Daoy (cell line): ENCODE measurements around the gene NKX6-2. TPM values are rescaled to one million over a fixed set of nuclear protein-coding genes. Genes with fewer than 3 reads are reported as not detected.
"Not testable (repeated sequence)": the region's sequence is repeated elsewhere in the genome, so short reads cannot be mapped to it uniquely, and the experiment has no call there.

Experiments
- DNase-seq: peaks from one replicate; pipeline ENCODE4 v3.0.0-alpha.2; 2015; ENCODE audit warnings: low read depth
- total RNA-seq: library from RNA; depleted of rRNA; stranded (reverse); fragments of >200 nt; shearing (Covaris generic); gene quantifications from 2 replicates; pipeline ENCODE4 v1.2.3, GENCODE V29; 2014; rRNA removed

NKX6-2 gene
- 0.06 TPM in 1 of 2 replicates, not detected in the other for total RNA-seq

DNA sequence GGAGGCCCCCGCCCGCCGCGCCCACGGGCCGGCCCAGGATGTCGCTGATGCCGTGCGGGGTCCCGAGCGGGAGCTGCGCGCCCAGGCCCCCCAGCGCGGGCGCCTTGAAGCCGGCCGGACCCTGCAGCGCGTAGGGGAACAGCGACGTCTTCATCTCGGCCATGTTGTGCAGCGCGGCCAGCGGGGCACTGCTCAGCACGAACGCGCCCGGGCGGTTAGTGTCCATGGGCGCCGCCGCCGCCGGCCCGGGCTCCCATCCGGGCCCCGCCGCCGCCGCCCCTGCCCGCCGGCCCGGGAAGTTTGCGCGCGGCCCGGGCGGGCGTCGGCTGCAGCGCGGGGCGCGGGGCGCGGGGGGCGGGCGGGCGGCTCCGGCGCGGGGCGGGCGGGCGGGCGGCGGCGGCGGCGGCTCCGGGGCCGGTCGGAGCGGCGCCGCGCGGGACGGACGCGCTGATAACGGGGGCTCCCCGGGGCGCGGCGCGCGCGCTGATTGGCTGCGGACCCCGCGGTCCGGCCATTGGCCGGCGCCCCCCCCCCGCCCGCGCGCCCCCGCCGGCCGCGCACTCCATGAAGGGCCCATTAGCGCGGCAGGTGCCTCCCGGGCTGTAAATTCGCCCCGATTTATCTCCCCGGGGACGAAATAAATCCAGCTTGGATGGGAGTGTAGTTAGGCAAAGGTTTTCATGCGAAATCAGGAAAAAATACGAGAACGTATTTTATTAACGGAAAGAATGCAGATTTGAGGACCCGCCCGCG is at the start of gene NKX6-2:
Gene NKX6-2, minus strand, starts transcription at position 425 of the 753 bp plus-strand sequence. Its CDS starts 199 bp downstream, at position 226.
- no peak for DNase-seq

GRCh38 chr10:132834891-132835847 is 49.2 kb upstream of the NKX6-2 start:
- no peak for DNase-seq

DNA sequence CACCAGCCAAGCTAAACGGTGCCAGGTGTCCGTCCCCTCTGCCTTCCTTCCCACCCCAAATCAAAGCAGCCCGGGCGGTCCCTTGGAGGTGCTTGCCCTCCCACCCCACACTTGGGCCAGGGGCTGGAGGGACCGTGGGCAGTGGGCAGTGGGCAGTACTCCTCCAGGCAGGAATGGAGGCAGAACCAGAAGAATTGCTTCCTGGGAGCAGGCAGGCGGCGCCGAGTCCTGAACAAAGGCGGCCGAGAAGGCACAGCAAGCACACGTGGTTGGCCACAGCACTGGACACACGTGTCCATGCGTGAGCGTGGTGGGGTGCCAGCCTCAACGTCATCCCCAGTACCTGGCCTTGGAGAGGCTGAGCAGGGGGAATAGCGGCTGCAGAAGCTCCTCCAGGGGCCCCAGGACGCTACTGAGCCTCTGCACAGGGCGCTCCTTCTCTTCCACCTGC is 48.4 kb upstream of the NKX6-2 start:
- DNase-seq = no peak

- DNase-seq = no peak
These were observed 47.6 kb upstream of the NKX6-2 start for GRCh38 chr10:132833421-132834111.

- DNase-seq = no peak
These were observed 46.4 kb upstream of the NKX6-2 start for GRCh38 chr10:132832186-132832969.

DNA sequence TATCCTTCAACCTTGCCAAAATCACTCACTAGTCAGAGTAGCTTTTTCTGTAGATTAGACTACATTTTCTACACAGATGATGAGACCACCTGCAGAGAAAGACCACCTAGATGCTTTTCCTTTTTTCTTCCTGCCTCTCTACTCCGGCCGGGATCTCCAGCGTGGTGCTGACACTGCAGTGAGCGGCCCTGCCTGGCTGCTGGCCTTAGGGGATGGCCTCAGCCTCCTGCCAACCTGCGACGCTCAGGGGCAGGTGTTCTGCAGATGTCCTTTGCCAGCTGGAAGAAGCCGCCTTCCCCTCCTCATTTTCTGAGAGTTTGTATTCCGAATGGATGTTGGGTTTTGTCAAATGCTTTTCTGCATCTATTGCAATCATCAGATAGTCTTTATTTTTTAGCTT is 43.5 kb upstream of the NKX6-2 start:
- DNase-seq = no peak

DNA sequence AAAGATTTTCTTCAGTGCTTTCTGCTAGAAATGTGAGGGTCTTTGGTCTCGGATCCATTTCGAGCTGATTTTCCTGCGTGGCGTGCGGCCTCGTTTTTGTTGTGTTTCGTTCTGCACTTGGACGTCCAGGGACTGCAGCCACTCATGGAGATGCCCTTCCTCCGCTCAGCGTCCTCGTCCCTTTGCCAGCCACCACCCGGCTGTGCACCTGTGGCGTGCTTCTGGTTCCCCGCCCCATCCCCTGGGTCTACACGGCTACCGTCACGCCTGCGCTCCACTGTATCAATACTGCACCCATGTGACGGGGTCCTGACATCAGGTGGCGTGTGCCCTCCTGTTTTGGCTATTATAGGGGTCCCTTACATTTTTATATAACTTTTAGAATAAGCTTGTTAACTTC is 42.7 kb upstream of the NKX6-2 start:
- DNase-seq = no peak

- DNase-seq = no peak
These were observed 42.1 kb upstream of the NKX6-2 start for GRCh38 chr10:132827861-132828539.

GRCh38 chr10:132827423-132827789 is 41.5 kb upstream of the NKX6-2 start:
- no peak for DNase-seq

GRCh38 chr10:132826524-132827422 is 40.8 kb upstream of the NKX6-2 start:
- DNase-seq = no peak

DNA sequence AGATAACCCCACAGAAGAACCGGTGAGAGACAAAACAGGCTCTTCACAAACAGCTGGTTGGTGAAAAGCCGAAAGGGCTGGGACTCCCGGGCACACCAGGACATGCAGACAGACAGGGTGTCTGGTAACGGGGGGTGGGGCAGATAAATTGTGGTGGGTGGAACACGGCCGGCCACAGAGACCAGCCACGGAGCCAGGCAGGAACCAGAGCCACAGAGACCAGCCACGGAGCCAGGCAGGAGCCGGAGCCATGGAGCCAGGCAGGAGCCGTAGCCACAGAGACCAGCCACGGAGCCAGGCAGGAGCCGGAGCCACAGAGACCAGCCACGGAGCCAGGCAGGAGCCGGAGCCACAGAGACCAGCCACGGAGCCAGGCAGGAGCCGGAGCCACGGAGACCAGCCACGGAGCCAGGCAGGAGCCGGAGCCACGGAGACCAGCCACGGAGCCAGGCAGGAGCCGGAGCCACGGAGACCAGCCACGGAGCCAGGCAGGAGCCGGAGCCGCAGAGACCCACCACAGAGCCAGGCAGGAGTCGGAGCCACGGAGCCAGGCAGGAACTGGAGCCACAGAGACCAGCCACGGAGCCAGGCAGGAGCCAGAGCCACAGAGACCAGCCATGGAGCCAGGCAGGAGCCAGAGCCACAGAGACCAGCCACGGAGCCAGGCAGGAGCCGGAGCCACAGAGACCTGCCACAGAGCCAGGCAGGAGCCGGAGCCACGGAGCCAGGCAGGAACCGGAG is 40.0 kb upstream of the NKX6-2 start:
- DNase-seq = not testable (repeated sequence)

DNA sequence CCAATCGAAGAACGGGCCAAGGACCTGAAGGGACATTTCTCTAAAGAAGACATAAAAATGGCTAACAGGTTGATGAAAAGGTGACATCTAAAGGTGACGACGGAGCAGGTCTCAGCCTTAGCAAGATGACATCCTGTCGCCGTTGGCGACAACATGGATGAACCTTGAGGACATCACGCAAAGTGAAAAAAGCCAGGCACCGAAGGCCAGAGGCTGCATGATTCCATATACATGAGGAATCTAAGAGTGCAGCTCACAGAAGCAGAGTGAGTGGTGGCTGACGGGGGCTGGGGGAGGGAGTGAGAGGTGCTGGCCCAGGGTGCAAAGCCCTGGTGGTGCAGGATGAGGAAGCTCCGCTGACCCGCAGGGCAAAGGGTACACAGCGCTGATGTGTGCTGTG is 34.1 kb upstream of the NKX6-2 start:
- no peak for DNase-seq

DNA sequence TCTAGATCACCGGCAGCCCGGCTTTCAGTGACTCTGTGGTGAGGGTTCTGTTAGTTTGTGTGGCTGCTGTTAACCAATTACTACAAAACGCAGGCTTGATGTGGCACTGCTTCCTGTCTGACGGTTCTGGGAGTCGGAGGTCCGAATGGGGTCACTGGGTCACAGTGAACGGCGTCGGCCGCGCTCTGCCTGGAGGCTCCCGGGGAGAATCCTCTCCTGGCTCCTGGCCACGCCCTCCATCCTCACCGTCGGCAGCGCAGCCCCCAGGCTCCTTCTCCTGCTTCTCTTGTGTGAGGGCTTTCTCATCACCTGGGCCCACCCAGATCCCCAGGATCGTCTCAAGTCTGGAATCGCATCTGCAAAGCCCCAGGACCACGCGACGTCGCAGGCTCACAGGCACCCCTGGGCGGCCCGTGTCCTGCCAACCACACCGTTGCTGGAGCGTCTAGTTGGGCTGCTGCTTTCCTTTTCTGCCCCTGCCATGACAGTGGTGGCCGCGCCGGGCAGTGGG is 31.8 kb upstream of the NKX6-2 start:
- DNase-seq = no peak

DNA sequence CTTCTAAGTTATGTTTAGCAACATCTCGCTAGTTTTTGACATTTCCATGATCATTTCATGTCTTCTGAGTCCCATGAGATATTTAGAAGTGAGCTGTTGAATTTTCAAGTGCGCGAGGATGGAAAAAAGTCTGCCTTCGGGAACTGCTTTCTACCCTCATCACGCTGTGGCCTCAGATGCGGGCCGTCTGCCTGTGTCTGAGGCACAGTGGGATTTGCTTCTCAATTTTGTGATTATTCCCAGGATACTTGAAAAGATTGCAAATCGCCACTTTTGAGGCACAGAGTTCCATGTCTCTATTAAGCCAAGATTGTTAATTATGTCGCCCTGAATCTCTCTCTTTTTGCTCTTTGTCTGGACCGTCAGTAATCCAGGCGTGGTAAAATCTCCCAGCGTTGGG is 30.8 kb upstream of the NKX6-2 start:
- DNase-seq = no peak

DNA sequence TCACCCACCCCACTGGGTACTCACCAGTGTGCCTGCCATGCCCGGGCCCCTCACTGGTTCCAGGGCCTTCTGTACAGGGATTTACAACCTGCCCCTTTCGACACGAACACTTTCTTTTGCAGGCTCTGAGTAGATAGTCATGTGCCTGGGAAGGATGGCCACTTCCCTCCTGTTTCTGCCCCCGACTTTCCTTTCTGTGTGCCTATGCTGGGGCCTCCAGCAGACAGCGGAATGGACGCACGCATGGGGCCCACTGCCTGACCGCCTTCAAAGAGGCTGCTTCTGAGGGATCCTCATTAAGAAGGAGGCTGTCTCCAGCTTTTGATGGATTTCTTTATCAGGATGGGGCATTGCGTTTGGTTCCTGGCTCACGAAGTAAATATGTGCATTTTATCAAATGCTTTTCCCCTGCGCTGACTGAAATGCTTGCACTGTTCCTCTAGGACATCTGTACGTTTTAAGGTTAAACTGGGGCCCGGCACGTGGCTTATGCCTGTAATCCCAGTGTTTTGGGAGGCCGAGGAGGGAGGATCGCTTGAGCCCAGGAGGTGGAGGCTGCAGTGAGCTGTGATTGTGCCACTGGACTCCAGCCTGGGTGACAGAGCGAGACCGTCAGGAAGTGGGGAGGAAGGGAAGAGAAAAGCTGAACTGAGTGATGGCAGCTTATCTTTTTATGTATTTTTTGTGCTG is 29.4 kb upstream of the NKX6-2 start:
- DNase-seq = no peak

DNA sequence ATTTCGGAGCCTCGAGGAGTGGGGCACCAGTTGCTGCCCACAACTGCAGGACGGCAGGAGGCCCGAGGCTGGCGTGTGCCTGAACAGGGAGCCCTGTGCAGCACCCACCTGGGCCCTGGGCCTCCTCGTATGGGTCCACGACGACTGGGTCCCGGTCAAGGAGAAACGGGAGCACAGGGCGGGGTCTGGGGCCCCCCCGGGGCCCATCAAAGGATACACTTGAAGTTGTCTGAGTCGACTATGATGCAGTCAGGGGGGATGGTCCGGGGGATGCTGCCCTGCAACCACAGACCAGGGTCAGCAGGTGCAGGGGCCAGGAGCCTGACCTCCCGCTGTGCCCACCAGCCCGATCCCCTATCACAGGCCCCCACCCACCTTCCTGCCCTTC is 28.5 kb upstream of the NKX6-2 start:
- DNase-seq = no peak

DNA sequence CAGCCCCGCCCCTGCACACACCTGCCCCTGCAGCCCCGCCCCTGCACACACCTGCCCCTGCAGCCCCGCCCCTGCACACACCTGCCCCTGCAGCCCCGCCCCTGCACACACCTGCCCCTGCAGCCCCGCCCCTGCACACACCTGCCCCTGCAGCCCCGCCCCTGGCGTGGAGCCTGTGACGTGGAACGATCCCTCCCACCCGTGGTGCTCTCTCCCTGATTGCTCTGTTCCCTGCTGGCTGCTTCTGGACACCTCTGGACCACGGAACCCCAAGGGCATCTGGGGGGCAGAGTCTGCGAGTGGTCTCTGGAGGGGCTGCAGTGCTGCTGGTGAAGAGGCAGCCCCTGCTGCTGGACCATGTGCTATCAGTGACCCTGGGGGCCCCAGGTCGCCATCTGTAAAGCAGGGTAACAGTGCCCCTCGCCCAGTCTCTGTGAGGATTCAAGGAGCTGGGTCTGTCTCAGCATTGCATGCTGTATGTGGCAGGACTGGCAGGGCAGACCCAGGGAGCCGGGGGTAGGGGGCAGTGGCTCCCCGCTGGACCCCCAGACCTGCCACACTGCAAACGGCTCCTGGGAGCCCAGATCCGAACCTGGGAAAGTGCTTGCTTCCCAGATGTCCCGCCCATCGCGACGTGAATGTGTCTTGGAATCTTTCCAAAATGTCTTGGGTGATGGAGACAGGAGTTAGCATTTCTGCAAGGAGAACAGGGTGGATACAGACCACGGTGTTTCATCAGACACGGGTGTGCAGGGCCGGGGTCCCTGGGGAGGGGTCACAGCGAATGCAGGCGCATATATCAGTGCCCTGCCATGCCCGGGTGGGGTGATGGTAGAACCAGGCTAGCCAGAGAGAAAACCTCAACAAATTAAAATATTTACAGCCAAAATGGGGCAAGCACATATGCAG is 27.9 kb upstream of the NKX6-2 start:
- DNase-seq = no peak
